NCI-H226 (cell line): ENCODE measurements around the gene WASF3.

Experiments used
- DNase-seq: peaks from one replicate; pipeline ENCODE4 v3.0.0-alpha.2; 2015

Gene WASF3

GRCh38 chr13:26557393-26558073 lies at the start of gene WASF3:
Gene WASF3, plus strand, starts transcription at chr13:26557683. Its CDS starts 84,588 bp downstream, at chr13:26642271.
- peak; percentile 80 for DNase-seq

GRCh38 chr13:26508885-26509284 lies 48.6 kb upstream of the WASF3 start:
- DNase-seq = peak; percentile 47

GRCh38 chr13:26509491-26509890 lies 48.0 kb upstream of the WASF3 start:
- DNase-seq = no peak

GRCh38 chr13:26513931-26514330 lies 43.6 kb upstream of the WASF3 start:
- DNase-seq = no peak

GRCh38 chr13:26515721-26516120 lies 41.8 kb upstream of the WASF3 start:
- DNase-seq = no peak

GRCh38 chr13:26517936-26518335 lies 39.5 kb upstream of the WASF3 start:
- DNase-seq = no peak

- DNase-seq = no peak
These were observed 39.0 kb upstream of the WASF3 start for GRCh38 chr13:26518451-26518959.

GRCh38 chr13:26522571-26522970 lies 34.9 kb upstream of the WASF3 start:
- DNase-seq = no peak

- DNase-seq = no peak
These were observed 34.5 kb upstream of the WASF3 start for GRCh38 chr13:26523007-26523406.

- no peak for DNase-seq
These were observed 32.0 kb upstream of the WASF3 start for GRCh38 chr13:26525528-26525927.

- DNase-seq = no peak
These were observed 30.7 kb upstream of the WASF3 start for GRCh38 chr13:26526702-26527216.

- no peak for DNase-seq
These were observed 29.0 kb upstream of the WASF3 start for GRCh38 chr13:26528527-26528926.

- no peak for DNase-seq
These were observed 28.0 kb upstream of the WASF3 start for GRCh38 chr13:26529441-26529840.

- no peak for DNase-seq
These were observed 25.7 kb upstream of the WASF3 start for GRCh38 chr13:26531742-26532141.

GRCh38 chr13:26534036-26534726 lies 23.3 kb upstream of the WASF3 start:
- no peak for DNase-seq

GRCh38 chr13:26538363-26539317 lies 18.8 kb upstream of the WASF3 start:
- DNase-seq = no peak

GRCh38 chr13:26539738-26540292 lies 17.7 kb upstream of the WASF3 start:
- DNase-seq = no peak

- DNase-seq = no peak
These were observed 17.1 kb upstream of the WASF3 start for GRCh38 chr13:26540334-26540733.

- no peak for DNase-seq
These were observed 16.4 kb upstream of the WASF3 start for GRCh38 chr13:26541041-26541440.

- no peak for DNase-seq
These were observed 15.6 kb upstream of the WASF3 start for GRCh38 chr13:26541678-26542568.

GRCh38 chr13:26544707-26545106 lies 12.8 kb upstream of the WASF3 start:
- DNase-seq = no peak
